NCI-H2107 treated with DMSO at 0.1 percent for 48 hours (cell line): ENCODE data around the gene GBP6.
"Not testable (repeated sequence)": the region's sequence is repeated elsewhere in the genome, so short reads cannot be mapped to it uniquely, and the experiment has no call there.

Source experiments
- DNase-seq: peaks from one replicate; lab custom pipeline; 2025; ENCODE audit not compliant: unreplicated experiment; lab: John Stamatoyannopoulos, UW

Gene GBP6

GRCh38 chr1:89369331-89369730 lies 5.5 kb downstream of the GBP6 start:
- no peak for DNase-seq

GRCh38 chr1:89373810-89374209 lies 10.0 kb downstream of the GBP6 start:
- DNase-seq, result not testable (repeated sequence)

- no peak for DNase-seq
These were observed 14.1 kb downstream of the GBP6 start for GRCh38 chr1:89378001-89378400.

- DNase-seq, result no peak
These were observed 17.8 kb downstream of the GBP6 start for GRCh38 chr1:89381618-89382017.

GRCh38 chr1:89382479-89382878 lies 18.6 kb downstream of the GBP6 start:
- DNase-seq, result no peak

- DNase-seq, result no peak
These were observed 19.3 kb downstream of the GBP6 start for GRCh38 chr1:89383185-89383584.

- no peak for DNase-seq
These were observed 26.8 kb downstream of the GBP6 start for GRCh38 chr1:89390707-89391106.

GRCh38 chr1:89391686-89392085 lies 27.8 kb downstream of the GBP6 start:
- no peak for DNase-seq

GRCh38 chr1:89394851-89395250 lies 31.0 kb downstream of the GBP6 start:
- DNase-seq, result no peak

- DNase-seq, result no peak
These were observed 33.0 kb downstream of the GBP6 start for GRCh38 chr1:89396902-89397301.

GRCh38 chr1:89405275-89405929 lies 41.5 kb downstream of the GBP6 start:
- no peak for DNase-seq

- DNase-seq, result no peak
These were observed 43.5 kb downstream of the GBP6 start for GRCh38 chr1:89407360-89407759.

GRCh38 chr1:89407768-89408167 lies 43.9 kb downstream of the GBP6 start:
- DNase-seq, result not testable (repeated sequence)

GRCh38 chr1:89425056-89425455 lies 61.2 kb downstream of the GBP6 start:
- DNase-seq, result no peak

- DNase-seq, result no peak
These were observed 65.2 kb downstream of the GBP6 start for GRCh38 chr1:89429062-89429461.

- DNase-seq, result not testable (repeated sequence)
These were observed 65.8 kb downstream of the GBP6 start for GRCh38 chr1:89429681-89430080.

- DNase-seq, result no peak
These were observed 69.6 kb downstream of the GBP6 start for GRCh38 chr1:89433421-89433820.

- not testable (repeated sequence) for DNase-seq
These were observed 70.4 kb downstream of the GBP6 start for GRCh38 chr1:89434058-89434780.
